HG03196 (cell line): Measurements from ENCODE around the gene ATXN7L3.
"Not testable (repeated sequence)": the region's sequence is repeated elsewhere in the genome, so short reads cannot be mapped to it uniquely, and the experiment has no call there.

Experiments used
- ATAC-seq: cut with Tn5 transposase; IDR thresholded peaks from one replicate; pipeline ENCODE4 v1.9.1; 2021; ENCODE audit not compliant: unreplicated experiment

ATXN7L3 gene

DNA sequence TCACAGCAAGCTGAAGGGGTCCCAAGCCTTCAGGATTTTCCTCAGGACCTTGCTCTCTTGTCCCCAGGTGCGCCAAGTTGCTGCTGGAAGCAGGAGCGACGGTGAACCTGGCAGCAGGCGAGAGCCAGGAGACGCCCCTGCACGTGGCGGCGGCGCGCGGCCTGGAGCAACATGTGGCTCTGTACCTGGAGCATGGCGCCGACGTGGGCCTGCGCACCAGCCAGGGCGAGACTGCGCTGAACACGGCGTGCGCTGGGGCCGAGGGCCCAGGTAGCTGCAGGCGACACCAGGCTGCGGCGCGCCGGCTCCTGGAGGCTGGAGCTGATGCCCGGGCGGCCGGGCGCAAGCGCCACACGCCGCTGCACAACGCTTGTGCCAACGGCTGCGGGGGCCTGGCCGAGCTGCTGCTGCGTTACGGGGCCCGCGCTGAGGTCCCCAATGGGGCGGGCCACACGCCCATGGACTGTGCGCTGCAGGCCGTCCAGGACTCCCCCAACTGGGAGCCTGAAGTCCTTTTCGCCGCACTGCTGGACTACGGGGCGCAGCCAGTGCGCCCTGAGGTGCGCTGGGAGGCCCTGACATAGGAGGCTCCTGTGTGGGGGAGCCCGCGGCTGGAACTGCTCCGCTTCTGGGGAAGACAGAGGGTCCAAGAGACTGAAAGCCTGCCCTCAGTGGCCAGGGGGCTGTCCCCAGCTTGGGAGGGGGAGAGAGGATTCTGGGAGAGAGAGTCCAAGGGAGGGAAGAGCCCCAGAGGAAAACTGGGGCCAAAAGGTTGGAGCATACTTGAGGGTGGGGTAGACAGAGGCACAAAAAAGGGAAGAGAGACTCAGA is 22.8 kb downstream of the ATXN7L3 start:
- ATAC-seq = no peak

DNA sequence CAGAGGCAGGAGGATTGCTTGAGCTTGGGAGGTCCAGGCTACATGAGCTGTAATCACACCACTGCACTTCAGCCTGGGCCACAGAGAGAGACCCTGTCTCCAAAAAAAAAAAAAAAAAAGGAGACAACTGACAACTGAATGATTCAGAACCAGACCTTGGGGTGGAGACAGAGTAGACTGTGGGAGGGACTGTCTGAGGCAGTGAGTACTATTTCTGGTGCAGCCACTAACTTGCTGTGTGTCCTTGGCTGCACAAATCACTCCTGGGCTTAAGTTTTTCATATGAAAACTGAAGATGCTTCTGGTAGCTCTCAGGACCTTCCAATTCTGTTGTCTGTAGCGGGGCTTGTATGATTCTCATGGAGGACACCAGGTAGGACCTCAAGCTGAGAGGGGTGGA is 23.4 kb downstream of the ATXN7L3 start:
- ATAC-seq = no peak

DNA sequence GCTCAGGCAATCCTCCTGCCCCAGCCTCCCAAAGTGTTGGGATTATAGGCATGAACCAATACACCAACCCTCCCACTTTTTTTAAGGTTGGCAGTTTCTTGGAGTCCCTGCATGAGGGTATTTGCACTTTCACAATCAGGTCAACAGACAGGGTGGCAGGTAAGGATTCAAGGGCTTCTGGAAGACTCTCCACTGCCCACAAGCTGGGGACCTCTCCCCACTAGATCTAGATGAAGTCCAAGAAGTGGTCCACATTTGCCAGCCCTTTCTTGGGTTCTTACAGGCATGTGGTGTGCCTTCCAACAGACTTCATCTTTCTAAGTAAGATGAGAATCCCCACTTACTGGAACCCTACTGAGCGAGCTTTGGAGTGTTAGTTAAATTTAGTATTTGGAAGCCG is 25.3 kb downstream of the ATXN7L3 start:
- no peak for ATAC-seq

DNA sequence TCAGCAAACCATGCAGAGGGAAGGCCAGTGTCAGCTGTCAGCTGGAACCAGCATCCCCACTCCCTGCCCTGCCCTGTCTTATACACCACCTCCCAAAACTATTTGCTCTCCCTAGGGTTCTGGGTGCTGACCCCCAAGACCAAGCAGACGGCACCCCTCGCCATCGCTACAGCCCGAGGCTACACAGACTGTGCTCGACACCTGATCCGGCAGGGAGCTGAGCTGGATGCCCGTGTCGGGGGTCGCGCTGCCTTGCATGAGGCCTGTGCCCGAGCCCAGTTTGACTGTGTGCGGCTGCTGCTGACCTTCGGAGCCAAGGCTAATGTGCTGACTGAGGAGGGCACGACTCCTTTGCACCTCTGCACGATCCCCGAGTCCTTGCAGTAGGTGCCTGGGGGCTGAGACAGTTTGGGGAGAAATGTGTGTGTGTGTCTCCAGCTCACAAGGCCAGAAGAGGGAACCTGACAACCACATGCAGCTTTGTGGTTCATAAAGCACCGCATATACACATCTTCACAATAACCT is 27.7 kb downstream of the ATXN7L3 start:
- no peak for ATAC-seq

DNA sequence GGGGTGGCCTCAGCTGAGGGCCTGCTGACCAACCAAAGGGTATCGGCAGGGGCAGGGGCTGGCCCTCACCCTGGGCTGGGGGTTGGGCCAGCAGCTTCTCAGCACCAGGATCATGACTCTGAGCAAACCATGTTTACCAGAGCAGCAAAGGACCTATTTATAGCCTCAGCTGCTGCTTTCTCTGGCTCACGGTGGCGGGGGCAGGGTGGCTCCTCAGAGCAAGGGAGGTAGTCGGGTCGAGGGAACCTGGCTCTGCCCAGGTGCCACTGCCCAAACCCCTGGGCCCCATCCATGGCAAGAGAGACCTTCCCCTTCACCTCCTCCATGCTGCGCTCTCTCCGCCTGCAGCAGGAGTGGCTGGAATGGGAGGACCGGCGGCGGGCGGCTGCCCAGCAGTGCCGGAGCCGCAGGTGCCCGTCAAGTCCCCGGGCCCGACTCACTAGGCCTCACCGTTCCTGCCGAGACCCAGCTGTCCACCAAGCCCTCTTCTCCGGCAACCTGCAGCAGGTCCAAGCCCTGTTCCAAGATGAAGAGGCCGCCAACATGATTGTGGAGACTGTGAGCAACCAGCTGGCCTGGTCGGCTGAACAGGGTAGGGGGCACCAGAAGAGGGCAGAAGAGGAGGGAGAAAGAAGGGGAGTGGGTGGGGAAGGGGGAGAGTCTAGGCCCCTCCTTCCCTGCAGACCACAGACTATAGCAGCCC is 29.0 kb downstream of the ATXN7L3 start, which contains the start of gene ASB16:
Gene ASB16, plus strand, starts transcription at position 206 of the 703 bp plus-strand sequence. Its CDS starts 86 bp downstream, at position 292.
- no peak for ATAC-seq

DNA sequence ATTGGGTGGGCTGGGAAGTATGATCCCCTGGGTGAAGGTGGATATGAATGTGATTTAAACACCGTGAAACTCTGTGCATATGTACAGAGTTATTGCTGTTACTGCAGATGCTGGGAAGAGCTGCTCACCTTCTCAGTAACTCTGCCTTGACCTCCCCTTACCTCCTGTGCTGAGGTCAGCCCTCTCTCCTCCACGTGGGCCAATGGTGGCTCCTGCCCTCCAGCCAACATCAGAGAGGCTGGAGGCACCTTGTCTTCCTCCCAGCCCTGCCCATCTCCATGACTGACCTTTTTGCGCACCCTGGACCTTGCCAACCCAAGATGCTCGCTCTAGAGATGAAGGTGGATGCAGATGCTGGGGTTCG is 29.6 kb downstream of the ATXN7L3 start:
- ATAC-seq = no peak

DNA sequence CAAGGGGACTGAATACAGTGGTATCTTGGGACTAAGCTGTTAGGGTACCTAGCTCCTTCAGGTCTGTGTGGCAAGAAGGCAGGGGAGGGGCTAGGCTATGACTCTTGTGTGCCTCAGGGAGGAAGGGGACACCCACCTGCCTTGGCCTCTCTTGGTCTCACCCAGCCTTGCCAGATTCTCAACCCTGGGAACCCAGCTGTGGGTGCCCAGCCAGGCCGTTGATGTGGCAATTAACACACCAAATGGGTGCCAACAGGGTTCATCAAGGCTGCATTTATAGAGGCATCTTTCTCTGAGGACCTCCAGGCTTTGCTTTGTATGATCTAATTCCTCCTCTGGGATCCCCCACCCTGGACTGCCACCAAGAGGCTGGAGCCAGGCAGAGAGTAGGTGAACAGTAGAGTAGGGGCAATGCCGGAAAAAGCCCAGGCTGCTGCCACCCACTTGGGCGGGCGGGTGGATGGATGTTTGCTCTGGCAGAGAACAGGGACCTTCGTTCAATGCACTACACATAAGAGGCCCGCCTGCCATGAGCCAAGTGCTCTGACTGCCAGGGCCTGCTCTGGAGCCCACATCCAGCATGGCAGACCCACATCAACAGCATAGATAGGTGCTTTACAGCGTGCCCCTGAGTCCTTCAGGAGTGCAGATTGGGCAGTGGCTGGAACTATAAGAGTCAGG is 32.4 kb downstream of the ATXN7L3 start:
- no peak for ATAC-seq

DNA sequence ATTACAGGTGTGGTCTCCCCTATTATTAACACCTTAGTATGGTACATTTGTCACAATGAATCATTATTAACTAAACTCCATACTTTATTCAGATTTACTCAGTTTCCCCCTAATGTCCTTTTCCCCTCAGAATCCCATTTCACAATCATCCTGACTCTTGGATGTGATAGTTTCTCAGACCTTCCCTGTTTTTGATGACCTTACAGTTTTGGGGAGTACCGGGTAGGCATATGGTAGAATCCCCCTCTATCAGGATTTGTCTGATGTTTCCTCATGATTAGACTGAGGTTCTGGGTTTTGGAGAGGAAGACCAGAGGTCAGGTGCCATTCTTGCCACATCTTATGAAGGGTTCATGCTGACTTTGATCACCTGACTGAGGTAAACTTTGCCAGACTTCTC is 35.2 kb downstream of the ATXN7L3 start:
- no peak for ATAC-seq

DNA sequence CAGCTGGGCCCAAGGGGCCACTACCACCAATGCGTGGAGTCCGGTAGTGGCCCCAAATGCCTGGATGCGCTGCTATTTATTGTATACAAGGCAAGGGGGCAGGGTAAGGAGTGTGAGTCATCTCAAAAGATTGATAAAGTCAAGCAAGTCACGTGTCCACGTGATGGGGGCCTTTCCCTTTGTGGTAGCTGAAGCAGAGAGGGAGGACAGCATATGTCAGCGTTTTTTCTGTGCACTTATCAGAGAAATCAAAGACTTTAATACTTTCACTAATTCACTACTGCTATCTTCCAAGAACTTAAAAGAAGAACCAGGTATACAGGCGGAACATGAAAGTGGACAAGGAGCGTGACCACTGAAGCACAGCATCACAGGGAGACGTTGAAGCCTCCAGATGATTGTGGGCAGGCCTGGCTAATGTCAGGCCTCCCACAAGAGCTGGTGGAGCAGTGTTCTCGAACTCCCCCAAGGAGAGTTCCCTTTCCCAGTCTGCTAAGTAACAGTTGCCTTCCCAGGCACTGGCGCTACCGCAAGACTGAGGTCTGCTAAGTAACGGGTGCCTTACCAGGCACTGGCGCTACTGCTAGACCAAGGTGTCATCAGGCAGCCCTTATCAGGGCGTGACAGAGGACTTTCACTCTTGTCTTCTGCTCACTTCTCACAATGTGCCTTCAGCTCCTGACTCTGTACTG is 40.0 kb downstream of the ATXN7L3 start:
- no peak for ATAC-seq

DNA sequence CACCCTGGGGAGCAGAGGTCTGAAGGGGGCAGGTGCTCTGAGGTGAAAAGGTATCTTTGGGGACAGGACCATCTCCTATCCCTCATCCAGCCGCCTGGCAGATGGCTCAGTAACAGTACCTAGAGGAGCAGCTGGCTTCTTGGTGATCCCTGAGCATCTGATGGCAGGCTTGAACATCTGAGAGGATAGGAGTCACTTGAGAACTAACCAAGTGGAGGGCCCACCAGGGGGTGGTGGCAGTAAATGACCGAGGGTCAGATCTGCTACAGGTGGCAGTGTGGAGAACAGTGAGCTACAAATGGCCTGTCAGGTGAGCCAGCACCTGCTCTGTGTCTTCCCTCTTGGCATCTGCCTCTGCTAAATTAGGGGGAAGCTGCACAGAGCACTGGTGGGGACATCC is 44.2 kb downstream of the ATXN7L3 start:
- ATAC-seq = no peak

DNA sequence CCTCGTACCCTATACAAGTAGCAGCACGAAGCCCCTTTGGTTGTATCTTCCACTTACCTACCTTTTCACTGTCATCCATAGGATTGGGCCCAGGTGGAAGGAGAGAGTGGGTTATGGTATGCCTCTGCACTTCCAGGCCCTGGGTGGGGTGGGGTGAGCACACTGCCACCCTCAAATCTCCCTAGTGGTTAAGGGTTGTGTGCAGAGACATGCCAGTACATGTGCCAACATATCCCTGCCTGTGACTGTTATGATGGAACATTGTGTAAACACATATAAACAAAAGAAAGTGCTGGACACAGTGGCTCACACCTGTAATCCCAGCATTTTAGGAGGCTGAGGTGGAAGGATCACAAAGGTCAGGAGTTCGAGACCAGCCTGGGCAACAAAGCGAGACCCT is 46.8 kb downstream of the ATXN7L3 start:
- no peak for ATAC-seq

DNA sequence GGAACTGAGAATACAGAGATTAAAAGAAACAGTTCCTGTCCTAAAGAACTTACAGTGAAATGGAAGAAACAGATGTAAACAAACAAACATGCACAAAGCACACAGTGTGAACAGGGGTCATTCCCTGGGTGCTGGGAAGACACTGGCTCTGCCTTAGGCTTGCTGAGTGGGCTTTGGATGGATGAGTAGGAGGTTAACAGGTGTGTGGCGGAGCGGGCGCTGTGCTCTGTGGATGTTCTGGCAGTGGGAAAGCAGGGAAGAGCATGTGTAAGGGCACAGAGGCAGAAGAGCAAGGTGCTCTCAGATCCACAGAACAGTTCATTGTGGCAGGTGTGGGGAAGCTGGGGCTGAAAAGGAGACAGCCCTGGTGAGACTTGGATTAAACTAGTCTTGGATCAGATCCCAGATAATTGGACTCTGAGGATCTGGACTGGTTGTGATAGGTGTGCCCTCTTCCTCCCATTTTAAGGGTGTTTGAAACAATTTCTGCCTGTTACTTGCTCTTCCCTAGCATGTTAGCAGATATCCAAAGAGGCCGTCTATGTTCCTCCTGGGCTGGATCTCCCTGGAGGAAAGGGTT is 49.8 kb downstream of the ATXN7L3 start:
- no peak for ATAC-seq

DNA sequence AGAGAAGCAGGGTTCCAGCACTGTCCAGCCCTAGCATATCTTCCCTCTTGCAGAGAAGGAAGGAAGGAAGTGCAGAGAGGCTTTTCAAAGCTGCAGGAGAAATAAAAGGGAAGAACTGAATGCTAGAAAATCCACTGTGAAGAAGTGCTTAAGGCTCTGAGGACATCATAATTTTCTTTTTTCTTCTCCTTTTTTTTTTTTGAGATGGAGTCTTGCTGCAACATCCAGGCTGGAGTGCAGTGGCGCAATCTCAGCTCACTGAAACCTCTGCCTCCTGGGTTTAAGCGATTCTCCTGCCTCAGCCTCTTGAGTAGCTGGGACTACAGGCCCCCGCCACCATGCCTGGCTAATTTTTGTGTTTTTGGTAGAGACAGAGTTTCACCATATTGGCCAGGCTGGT is 50.6 kb downstream of the ATXN7L3 start:
- ATAC-seq = not testable (repeated sequence)

DNA sequence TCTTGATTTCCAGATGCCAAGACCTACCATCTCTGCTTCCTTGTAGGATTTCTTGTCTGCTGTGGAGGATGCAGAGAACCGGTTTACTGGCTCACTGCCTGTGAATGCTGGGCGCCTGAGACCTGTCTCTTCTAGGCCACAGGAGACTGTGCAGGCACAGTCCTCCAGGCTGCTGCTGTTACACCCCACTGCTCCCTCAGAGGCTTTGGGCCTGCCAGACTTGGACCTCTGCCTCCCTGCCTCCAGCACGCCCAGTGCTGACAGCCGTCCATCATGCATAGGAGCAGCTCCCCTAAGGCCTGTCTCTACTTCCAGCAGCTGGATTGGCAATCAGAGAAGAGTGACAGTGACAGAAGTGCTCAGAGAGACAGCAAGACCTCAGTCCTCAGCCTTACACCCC is 51.9 kb downstream of the ATXN7L3 start:
- no peak for ATAC-seq

DNA sequence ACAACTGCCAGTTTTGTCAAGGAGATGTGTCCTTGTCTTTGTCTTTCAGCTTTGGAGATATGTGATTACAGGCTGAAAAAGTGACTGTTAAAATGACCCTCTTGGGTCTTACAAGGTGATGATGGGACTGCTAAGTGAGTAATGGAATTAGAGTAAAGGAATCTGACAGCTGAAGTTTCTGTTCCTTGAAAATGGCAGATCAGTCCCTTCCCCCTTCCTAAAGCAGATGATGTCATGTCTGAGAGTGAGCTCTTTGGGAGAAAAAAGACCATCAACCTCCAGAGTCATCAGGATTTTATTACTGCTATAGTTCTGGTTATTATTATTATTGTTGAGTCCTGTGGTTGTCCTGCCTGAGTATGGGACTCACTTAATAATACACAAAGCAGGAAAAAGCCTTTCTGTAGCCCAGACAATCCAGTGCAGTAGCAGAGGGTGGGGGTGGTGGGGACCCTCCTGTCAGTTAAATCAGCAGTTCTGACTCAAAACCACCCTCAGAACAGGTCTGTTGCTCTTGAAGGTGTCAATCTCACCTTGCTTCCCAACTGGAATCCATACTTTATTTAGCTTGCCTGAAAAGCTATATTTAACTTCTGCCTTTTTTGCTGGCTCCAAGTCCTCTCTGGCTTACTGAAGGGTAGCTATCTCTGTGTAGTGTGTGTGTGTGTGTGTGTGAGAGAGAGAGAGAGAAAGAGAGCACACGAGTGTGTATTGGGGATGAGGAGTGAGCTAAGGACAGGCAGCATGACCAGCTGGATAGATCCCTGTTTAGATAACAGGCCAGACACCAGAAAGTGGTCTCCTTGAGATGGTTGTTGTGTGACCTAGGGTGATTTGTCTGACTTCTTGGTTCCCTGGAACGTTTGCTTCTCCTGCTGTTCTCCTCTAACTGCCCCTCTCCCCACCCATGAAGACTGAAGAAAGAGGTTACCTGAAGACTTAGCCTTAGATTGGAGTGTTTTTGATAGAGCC is 53.0 kb downstream of the ATXN7L3 start:
- ATAC-seq = no peak

DNA sequence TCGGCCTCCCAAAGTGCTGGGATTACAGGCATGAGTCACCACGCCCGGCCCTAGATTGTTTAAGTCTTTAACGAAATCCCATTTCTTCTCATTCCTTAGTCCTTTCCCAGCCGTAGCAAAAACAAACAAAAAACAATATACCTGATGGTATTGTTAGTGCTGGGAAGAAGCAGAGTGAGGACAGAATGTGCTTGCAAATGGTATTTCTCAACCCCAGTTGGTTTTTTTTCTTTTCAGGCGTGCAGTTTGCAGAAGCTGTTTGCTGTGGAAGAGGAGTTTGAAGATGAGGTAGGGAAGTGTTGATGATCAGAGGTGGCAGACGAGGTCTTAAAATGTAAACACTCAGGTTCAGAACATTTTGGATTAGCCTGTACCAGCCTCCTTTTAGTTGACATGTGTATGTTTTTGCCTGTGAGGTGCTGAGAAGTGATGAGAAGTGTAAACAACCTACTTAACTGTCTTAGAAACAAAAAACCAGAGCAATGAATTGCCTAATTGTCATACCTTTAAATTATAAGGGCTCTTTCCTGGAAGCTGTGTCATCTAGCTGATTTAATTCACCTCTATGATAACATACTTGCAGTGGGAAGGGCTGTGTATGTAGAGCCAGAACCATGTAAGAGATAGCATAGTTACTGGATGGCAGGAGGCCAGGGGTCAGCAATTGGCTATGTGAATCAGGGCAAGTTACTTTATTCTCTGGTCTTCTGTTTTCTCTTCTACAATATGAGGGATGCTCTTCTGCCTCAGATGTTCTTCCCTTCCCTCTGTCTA is 54.5 kb downstream of the ATXN7L3 start:
- no peak for ATAC-seq

DNA sequence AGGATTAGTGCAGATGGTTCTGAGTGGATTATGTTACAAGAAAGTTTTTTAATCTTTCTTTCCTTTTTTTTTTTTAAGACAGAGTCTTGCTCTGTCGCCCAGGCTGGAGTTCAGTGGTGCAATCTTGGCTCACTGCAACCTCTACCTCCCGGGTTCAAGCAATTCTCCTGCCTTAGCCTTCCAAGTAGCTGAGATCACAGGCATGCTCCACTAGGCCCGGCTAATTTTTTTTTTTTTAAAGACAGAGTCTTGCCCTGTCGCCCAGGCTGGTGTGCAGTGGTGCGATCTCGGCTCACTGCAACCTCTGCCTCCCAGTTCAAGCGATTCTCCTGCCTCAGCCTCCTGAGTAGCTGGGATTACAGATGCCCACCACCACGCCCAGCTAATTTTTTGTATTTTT is 55.8 kb downstream of the ATXN7L3 start:
- ATAC-seq = not testable (repeated sequence)
